CD4-positive, alpha-beta T cell treated with Interleukin-6 for 4 hours (primary cell): ENCODE results near the gene TRIM36.

Source experiments
- DNase-seq: peaks from one replicate; pipeline ENCODE4 v3.0.0-alpha.2; 2020; ENCODE audit warnings: mixed read lengths

Gene TRIM36, protein sequence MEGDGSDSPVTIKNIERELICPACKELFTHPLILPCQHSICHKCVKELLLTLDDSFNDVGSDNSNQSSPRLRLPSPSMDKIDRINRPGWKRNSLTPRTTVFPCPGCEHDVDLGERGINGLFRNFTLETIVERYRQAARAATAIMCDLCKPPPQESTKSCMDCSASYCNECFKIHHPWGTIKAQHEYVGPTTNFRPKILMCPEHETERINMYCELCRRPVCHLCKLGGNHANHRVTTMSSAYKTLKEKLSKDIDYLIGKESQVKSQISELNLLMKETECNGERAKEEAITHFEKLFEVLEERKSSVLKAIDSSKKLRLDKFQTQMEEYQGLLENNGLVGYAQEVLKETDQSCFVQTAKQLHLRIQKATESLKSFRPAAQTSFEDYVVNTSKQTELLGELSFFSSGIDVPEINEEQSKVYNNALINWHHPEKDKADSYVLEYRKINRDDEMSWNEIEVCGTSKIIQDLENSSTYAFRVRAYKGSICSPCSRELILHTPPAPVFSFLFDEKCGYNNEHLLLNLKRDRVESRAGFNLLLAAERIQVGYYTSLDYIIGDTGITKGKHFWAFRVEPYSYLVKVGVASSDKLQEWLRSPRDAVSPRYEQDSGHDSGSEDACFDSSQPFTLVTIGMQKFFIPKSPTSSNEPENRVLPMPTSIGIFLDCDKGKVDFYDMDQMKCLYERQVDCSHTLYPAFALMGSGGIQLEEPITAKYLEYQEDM

GRCh38 chr5:115169487-115170133, at the start of gene TRIM36:
Gene TRIM36, minus strand, starts transcription at chr5:115169908. Its CDS starts 274 bp downstream, at chr5:115169634.
- peak; percentile 84 for DNase-seq

DNA sequence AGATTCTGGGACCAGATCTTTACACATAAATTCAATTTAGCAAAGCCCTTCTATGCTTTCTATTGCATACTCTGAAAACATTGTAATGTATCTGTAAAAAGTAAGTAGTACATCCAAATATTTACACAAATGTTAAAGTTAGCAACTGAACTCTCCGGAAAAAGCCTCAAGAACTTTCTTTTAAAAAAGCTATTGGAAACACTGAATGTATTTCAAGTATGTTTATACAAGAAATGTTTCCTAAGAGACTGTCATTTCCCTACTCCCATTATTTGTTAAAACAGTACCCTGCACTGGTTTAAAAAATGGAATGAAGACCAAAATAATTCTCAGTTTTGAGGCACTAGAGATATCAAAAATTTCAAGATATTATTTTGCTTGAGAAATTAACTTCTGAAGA, 44.8 kb upstream of the TRIM36 start:
- DNase-seq, result no peak

GRCh38 chr5:115209279-115209678, 39.6 kb upstream of the TRIM36 start:
- no peak for DNase-seq

DNA sequence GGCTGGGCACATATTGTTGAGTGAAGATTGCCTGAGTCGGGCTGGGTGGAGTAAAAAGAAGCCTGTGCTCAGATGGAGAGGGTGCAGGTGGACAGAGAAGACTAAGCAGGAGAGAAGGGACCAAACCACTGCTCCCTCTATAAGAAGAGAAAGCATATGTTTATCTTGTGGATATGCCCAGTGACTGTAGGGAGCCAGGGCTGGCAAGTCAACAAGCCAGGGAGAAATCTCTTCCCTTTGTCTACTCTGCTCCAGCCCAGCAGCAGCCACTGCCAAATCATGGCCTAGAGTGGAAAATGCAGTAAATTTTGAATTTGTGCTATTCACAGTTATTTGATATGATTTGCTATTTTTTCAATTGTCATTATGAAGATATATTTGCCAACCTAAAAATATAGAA, 33.2 kb upstream of the TRIM36 start:
- no peak for DNase-seq

DNA sequence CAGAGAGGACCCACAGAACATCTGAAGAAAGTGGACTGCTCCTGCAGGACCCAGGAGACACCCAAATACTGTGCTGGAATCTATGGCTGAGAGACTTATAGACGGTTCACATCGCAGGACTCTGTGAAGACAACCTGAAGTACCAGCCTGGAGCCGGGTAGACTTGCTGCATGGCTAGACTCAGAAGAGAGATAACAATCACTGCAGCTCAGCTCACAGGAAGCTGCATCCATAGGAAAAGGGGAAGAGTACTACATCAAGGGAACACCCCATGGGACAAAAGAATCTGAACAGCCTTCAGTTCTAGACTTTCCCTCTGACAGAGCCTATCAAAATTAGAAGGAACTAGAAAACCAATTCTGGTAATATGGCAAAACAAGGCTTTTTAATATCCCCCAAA, 26.5 kb upstream of the TRIM36 start:
- no peak for DNase-seq

GRCh38 chr5:115194676-115195075, 25.0 kb upstream of the TRIM36 start:
- DNase-seq, result no peak

DNA sequence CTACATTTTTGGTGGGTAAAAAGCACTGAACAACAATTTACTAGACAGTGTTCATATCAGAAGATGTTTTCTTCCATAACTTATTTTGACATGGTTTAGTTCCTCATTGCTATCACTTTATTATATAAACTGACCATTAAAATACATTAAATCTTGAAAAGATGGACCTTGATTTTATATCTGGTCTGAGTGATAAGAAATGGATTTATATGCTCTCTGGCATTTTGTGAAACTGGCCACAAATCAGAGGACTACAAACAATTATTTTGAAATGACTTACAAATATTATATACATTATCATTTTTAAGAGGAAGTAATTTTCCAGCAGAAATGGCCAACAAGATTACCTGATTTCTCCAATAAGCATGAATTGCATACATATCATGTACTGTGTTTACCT, 23.6 kb upstream of the TRIM36 start:
- DNase-seq, result no peak

DNA sequence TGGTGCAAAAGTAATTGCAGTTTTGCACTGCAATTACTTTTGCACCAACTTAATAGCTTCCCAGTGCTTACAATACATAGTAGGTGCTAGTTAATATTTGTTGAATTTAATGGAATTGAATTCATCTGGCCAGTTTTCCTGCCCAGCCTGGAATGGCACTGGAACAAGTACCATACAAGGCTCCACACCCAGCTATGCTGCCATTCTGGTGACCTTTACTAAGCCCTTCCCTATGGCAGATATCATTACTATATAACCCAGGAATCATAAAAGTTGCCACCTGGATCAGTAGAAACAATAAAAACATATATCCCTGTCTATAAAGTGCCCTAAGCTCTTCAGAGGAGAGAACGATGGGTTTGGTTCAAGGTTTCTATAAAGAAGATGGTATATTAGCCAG, 22.4 kb upstream of the TRIM36 start:
- no peak for DNase-seq

GRCh38 chr5:115191474-115192031, 21.8 kb upstream of the TRIM36 start:
- DNase-seq, result no peak

DNA sequence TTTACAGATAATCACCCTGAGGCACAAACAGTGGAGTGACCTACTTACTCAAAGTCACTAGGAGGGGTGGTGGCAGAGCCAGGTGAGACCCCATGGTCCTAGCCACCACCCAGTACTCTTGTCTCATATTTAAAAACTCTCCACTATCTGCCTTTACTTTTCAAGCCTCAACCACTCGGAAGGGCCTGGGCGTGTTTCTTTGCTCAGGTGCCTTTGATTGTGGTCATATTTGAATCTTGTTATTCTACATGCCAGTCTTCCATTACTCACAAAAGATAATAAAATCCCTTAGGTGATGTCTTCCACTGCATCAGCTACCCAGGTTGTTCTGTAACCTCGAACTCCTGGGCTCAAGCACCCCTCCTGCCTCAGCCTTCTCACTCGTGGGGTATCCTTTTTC, 20.7 kb upstream of the TRIM36 start:
- DNase-seq, result no peak

GRCh38 chr5:115189866-115190265, 20.2 kb upstream of the TRIM36 start:
- DNase-seq, result no peak

- DNase-seq, result no peak
Observed at GRCh38 chr5:115186794-115187193, 17.1 kb upstream of the TRIM36 start.

- DNase-seq, result no peak
Observed at GRCh38 chr5:115184770-115185169, 15.1 kb upstream of the TRIM36 start.

GRCh38 chr5:115181757-115182156, 12.0 kb upstream of the TRIM36 start:
- no peak for DNase-seq

DNA sequence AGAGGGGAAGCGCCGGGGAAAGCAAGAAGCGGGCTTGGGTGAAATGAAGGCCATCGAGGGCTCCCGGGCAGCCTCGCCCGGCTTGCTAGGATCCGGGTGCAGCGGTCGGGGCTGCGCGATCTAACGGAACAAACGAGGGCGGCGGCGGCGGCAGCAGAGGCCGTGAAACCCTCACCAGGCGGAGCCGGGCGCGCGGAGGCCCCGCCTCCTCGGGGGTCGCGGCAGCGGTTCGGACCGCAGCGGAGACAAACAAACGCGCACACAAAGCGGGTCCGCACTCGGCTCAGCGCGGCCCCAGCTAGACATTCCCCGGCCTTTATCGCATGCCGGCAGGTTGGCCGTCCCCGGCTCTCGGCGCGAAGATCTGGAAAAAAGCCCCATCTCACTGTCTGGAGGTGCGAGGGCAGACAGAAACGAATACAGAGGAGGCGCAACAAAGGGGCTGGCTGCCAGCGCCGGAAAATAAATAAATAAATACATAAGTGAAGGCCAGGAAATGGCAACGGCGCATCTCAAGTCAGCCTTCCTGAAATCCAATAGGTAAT, 10.5 kb upstream of the TRIM36 start:
- DNase-seq, result peak; percentile 23

GRCh38 chr5:115179394-115180164, 9.9 kb upstream of the TRIM36 start:
- no peak for DNase-seq

DNA sequence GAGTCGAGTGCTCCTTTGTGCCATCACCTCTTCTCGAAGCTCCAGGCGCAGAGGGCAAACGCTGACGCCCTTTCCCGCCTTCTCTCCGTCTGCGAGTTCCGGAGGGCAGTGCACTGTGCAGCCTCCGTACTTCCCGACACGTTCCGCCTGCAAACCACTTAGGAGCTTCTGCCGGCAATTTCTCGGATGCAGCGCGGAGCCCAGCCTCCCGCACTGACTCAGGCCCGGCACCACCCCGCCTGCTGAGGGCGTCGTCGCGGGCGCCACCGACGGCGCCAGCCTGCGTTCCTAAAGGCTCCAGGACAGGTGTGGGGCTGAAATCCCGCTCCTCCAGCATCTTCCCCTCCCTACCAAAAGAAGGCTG, 9.3 kb upstream of the TRIM36 start:
- DNase-seq, result no peak

DNA sequence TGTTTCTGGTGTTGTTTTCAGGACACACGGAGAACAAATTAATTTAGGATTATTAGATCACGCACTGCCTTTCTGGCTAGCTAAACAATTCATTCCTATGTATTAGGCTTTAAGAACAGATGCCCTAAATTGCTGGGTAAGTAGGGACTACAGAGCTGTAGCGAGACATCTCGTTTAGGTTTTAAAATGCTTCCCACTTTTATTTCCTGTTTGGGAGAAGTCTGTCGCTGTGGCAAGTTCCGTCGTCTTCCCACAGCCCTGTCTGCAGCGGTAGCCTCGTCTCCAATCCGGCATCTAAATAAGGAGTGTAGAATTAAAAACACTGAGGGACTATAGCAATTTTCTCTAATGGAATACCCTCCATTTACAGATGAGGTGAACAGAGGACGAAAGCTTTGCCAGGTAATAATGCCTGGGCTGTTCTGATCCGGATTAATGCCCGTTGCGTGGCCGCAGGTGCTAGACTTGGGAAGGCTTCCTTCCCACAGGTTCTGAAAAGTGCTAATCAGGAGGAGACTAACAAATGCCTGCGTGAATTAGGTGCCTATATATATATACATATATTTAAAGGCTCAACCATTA, 1.3 kb upstream of the TRIM36 start:
- no peak for DNase-seq

DNA sequence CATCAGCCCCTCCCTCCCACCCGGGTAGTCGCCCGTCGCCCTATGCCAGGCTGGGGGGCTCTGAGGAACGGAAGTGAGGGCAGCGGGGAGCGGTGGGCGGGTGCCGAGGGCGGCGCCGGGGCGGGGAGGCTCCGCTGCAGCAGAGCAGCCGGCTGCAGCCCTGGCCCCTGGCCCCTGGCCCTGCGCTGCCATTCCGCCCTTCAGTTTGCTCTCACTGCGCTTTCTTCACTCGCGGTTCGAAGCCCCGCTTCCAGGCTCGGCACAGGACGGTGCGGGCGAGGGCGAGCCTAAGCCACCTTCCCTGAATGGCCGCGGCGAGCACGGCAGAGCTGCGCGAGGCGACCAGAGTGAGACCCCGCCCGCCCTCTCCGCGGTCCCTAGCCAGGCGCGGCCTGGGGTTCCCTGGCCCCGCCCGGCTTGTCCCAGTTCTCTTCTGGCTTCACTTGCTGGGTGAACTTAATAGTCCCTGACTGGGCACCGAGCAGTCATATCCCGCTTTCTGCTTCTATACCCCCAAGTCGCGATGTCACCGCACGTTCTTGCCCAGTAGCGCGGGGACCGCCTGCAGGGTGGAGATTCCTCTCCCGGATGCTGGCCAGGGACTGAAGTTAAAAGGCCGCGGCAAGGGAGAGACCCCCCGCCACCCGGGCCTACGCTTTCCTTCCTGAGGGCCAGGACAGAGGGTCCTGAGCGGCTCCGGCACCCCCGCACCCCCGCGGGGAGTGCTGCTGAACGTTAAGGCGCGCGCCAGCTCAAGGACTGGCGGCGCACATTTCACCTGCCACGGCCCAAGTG, 623 bp upstream of the TRIM36 start:
- DNase-seq, result peak; percentile 9

GRCh38 chr5:115168829-115169486, 750 bp downstream of the TRIM36 start:
- DNase-seq, result no peak
